Endothelial cell (in vitro differentiated cells): ENCODE measurements around the gene ZNF580. TPM values are rescaled to one million over a fixed set of nuclear protein-coding genes. Genes with fewer than 3 reads are reported as not detected.

Experiments used
- DNase-seq: peaks from one replicate; pipeline ENCODE4 v3.0.0; 2021; ENCODE audit warnings: low spot score
- H3K27ac Mint-ChIP-seq: one replicate; pipeline ENCODE4 v1.8.0; 2021; ENCODE audit warnings: mixed read lengths, inconsistent platforms; ENCODE audit not compliant: unreplicated experiment
- H3K27me3 Mint-ChIP-seq: one replicate; pipeline ENCODE4 v1.8.0; 2021; ENCODE audit warnings: mild to moderate bottlenecking, moderate library complexity, mixed read lengths, inconsistent platforms; ENCODE audit not compliant: unreplicated experiment
- H3K36me3 Mint-ChIP-seq: one replicate; pipeline ENCODE4 v1.8.0; 2021; ENCODE audit warnings: mild to moderate bottlenecking, low read depth, mixed read lengths, inconsistent platforms; ENCODE audit not compliant: unreplicated experiment
- H3K4me1 Mint-ChIP-seq: one replicate; pipeline ENCODE4 v1.8.0; 2021; ENCODE audit warnings: mild to moderate bottlenecking, mixed read lengths, inconsistent platforms; ENCODE audit not compliant: unreplicated experiment
- H3K4me3 Mint-ChIP-seq: one replicate; pipeline ENCODE4 v1.8.0; 2021; ENCODE audit warnings: mild to moderate bottlenecking, mixed read lengths, inconsistent platforms; ENCODE audit not compliant: unreplicated experiment
- H3K9me3 Mint-ChIP-seq: one replicate; pipeline ENCODE4 v1.8.0; 2021; ENCODE audit warnings: mixed read lengths, inconsistent platforms; ENCODE audit not compliant: unreplicated experiment
- total RNA-seq: library from RNA; stranded (reverse); fragmentation: NEBNext Ultra II Directional; extraction: Animal tissue kit (Norgen Biotek cat#: 25700); gene quantifications from one replicate; pipeline ENCODE4 v1.2.1, GENCODE V29; 2021; ENCODE audit not compliant: unreplicated experiment
- TF ChIP-seq, protein P1 (sequence below): fragments of 200-600 bp; sonication (generic); IDR thresholded peaks from one replicate; pipeline ENCODE4 v1.5.0; 2021; ENCODE audit warnings: antibody characterized with exemption; ENCODE audit not compliant: unreplicated experiment

ZNF580 gene
- total RNA-seq, 1 donor from 2014 or later, result 34.0 TPM

DNA sequence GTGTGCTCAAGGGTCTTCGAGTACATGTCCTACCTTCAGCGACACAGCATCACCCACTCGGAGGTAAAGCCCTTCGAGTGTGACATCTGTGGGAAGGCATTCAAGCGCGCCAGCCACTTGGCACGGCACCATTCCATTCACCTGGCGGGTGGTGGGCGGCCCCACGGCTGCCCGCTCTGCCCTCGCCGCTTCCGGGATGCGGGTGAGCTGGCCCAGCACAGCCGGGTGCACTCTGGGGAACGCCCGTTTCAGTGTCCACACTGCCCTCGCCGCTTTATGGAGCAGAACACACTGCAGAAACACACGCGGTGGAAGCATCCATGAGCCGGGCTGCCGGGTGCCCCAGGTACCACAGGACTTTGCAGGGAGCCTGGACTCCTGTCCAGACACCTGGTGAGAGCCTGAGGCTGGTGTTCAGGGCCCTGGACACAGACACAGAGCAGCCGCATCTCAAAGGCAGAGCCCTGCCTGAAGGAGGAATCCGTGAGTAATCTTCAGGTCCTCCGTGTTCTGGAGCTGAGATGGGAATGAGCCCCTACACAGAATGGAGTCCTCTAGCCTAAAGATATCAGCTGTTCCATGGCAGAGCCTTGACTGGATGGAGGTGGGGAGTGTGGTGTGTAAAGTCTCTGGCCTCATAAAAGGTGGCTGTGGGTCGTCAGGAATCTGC, 4.2 kb downstream of the ZNF580 start:
- Mint-ChIP-seq H3K27me3 (peaks cover 32% of the 10 kb centered on the region), H3K27ac (no peak overlapping the region), H3K4me3 (peak overlapping the region; percentile 93), H3K36me3 (peaks cover 23% of the 10 kb centered on the region), H3K4me1 (peaks cover 28% of the 10 kb centered on the region), H3K9me3 (no peaks in the 10 kb centered on the region)
- TF ChIP-seq, protein P1, sequence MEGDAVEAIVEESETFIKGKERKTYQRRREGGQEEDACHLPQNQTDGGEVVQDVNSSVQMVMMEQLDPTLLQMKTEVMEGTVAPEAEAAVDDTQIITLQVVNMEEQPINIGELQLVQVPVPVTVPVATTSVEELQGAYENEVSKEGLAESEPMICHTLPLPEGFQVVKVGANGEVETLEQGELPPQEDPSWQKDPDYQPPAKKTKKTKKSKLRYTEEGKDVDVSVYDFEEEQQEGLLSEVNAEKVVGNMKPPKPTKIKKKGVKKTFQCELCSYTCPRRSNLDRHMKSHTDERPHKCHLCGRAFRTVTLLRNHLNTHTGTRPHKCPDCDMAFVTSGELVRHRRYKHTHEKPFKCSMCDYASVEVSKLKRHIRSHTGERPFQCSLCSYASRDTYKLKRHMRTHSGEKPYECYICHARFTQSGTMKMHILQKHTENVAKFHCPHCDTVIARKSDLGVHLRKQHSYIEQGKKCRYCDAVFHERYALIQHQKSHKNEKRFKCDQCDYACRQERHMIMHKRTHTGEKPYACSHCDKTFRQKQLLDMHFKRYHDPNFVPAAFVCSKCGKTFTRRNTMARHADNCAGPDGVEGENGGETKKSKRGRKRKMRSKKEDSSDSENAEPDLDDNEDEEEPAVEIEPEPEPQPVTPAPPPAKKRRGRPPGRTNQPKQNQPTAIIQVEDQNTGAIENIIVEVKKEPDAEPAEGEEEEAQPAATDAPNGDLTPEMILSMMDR, result no peak
- DNase-seq, result no peak

DNA sequence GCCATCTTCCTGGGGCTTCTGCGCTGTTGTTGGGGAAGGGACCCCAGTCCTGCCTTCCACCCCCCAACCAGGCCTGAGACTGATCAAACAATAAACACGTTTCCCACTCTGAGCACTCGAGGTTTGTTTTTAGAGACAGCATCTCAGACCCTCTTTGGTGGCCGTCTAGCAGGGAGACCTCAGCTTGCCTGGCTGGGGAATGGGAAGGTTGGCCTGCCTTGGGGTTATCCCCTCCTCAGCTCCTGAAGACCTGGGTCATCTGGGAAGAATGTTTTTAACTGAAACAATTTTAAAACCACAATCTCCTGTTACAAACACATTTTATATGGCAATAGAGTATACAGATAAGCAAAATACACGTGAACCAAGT, 4.7 kb downstream of the ZNF580 start:
- Mint-ChIP-seq H3K4me3 (peak overlapping the region; percentile 77), H3K27me3 (peaks cover 34% of the 10 kb centered on the region), H3K36me3 (peaks cover 23% of the 10 kb centered on the region), H3K4me1 (peaks cover 25% of the 10 kb centered on the region), H3K9me3 (no peaks in the 10 kb centered on the region), H3K27ac (peak overlapping the region; percentile 24)
- TF ChIP-seq, protein P1, result no peak
- DNase-seq, result no peak

GRCh38 chr19:55646889-55647731, 6.3 kb downstream of the ZNF580 start:
- peak overlapping the region; percentile 30 for H3K27ac Mint-ChIP-seq
- TF ChIP-seq, protein P1, result no peak
- no peaks in the 10 kb centered on the region for H3K9me3 Mint-ChIP-seq
- peaks cover 19% of the 10 kb centered on the region for H3K4me1 Mint-ChIP-seq
- DNase-seq, result no peak
- H3K4me3 Mint-ChIP-seq, result peak overlapping the region; percentile 87
- H3K36me3 Mint-ChIP-seq, result peaks cover 19% of the 10 kb centered on the region
- H3K27me3 Mint-ChIP-seq, result peaks cover 32% of the 10 kb centered on the region

DNA sequence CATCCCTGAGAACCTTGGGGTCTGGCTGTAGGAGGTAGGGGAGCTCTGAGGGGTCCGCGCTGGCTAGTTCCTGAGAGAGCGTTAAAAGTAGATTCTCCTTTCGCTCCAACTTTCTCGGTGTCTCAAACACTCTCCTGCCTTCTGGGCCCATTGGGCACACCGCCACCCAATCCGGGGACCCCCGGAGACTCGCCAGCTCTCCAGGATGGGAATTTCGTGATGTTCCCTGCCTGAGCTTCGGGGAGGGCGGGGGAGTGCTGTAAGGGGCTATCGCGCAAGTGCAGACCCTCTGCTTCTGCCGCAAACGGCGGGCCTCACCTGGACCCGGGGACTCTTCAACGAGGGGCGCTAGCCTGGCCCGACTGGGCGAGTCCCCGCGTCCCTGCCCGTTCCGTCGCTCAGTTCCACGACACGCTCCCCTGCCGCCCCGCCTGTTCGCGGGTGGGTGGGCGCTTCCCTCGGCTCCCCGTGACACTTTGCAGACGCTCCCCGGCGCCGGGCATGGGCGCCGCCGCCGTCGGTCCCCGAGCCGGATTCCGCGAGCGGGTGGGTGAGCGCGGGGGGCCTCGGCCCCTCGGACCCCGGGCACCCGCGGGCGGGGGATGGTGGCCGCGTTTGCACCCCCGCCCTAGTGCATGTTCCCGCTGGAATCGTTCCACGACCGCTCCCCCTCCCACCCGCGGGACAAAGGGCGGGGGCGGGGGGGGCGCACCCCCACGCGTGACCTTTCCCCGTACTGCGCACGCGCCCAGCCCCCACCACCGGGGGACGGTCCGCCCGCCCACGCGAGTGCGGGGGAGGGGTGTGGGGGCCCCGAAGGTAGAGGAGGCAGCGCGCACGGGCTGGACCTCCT, 7.2 kb downstream of the ZNF580 start, which contains the start of gene CCDC106:
TSS of gene CCDC106 (plus strand) at position 481 of the 853 bp plus-strand sequence. CDS start 835 bp downstream, outside the sequence.
- H3K27ac Mint-ChIP-seq, result peak within 1 kb of the TSS; percentile 30
- H3K4me3 Mint-ChIP-seq, result peak within 1 kb of the TSS; percentile 88
- DNase-seq, result peak; percentile 62
- H3K36me3 Mint-ChIP-seq, result peaks cover 17% of the 10 kb centered on the region
- H3K9me3 Mint-ChIP-seq, result no peaks in the 10 kb centered on the region
- TF ChIP-seq, protein P1, result no peak
- peaks cover 31% of the 10 kb centered on the region for H3K27me3 Mint-ChIP-seq
- peaks cover 19% of the 10 kb centered on the region for H3K4me1 Mint-ChIP-seq
